ENCODE measurements around the gene ARPC5.

- TF ChIP-seq CTCF (IDR thresholded peaks at IDR 0.05; ENCODE audit: poor library complexity) (no peak), EZH2phosphoT487 (IDR thresholded peaks at IDR 0.05; ENCODE audit: low read depth, severe bottlenecking, unreplicated experiment) (no peak)
Observed at GRCh38 chr1:183584147-183584546, 51.4 kb downstream of the ARPC5 start.

All from hepatocyte (in vitro differentiated cells).